Measurements from ENCODE around the gene RING1.

RING1 gene

GRCh38 chr6:33183071-33183683, 25.1 kb upstream of the RING1 start:
- peak overlapping the region; percentile 48 for H3K4me3 Mint-ChIP-seq
- peaks cover 13% of the 10 kb centered on the region for H3K9me3 Mint-ChIP-seq
- ATAC-seq (no peak), DNase-seq (ENCODE audit: low spot score in 2 of 2) (no peak)
- H3K36me3 Mint-ChIP-seq = no peaks in the 10 kb centered on the region
- H3K4me1 Mint-ChIP-seq = peaks cover 32% of the 10 kb centered on the region
- H3K27ac Mint-ChIP-seq = peak overlapping the region; percentile 95

DNA sequence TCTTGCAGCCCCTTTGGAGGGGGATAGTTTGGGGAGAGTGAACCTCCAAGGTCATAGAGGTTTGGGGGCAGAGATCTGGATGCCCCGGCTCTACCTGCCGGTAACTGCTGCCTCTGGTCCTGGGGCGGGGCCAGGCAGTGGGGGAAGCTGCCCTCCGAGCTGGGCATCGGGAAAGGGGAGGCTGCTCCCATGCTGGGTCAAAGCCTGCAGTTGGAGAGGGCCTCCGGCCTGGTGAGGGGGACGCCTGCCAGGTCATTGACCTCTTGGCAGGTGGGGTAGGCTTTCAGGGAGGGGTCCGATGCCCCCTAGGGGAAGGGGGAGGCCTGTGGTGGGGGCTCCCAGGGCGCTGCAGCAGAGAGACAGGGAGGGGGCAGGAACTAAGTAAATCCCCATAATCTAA, 23.1 kb upstream of the RING1 start:
- DNase-seq (ENCODE audit: low spot score in 2 of 2) (no peak), ATAC-seq (no peak)
- H3K4me1 Mint-ChIP-seq = peaks cover 32% of the 10 kb centered on the region
- peak overlapping the region; percentile 67 for H3K27ac Mint-ChIP-seq
- H3K36me3 Mint-ChIP-seq = no peaks in the 10 kb centered on the region
- no peak overlapping the region for H3K4me3 Mint-ChIP-seq
- H3K9me3 Mint-ChIP-seq = peaks cover 13% of the 10 kb centered on the region

DNA sequence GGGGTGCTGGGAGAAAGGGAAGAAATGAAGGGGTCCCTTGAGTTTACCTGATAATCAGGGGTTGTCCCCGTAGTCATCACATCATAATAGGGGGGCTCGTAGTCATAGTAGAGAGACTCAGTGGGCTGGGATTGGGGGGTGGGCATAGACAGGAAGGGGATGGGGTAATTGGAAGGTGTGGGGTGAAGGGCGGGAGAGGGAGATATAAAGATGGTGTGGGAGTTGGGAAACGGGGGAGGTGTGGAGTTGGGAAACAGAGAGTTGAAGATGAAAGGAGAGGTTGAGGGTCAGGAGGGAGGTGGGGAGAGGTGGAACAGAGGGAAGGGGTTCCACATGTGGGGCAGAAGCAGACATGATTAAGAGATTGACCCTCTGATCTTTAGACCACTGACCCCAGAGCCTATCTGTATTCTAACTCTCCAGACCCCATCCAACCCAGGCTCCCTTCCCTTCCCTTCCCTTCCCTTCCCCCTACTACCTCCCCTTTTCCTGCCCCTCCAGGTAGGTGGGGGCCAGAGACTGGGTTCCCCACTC, 22.6 kb upstream of the RING1 start:
- ATAC-seq = no peak
- peaks cover 32% of the 10 kb centered on the region for H3K4me1 Mint-ChIP-seq

DNA sequence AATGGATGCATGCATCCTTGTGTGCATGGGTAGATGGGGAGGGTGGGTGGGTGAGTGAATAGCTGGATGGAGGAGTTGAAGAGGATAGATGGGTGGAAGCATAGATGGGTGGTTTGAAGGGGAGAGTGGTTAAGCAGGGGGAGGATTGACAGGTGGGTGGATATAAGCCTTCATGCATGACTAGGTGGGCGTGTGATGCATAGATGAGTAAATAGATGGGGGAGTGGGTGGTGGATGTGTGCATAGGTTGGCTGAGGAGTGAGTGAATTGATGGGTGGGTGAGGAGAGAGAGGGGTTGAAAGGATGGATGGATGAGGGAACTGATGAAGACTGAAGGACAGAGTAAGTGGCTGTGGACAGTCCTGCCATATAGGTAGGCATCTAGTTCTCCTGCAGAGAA, 20.5 kb upstream of the RING1 start:
- ATAC-seq (no peak), DNase-seq (ENCODE audit: low spot score in 2 of 2) (no peak)
- H3K36me3 Mint-ChIP-seq = no peaks in the 10 kb centered on the region
- H3K9me3 Mint-ChIP-seq = peaks cover 11% of the 10 kb centered on the region
- H3K4me3 Mint-ChIP-seq = no peak overlapping the region
- no peak overlapping the region for H3K27ac Mint-ChIP-seq
- peaks cover 31% of the 10 kb centered on the region for H3K4me1 Mint-ChIP-seq

More for the DNA sequence above, 22.6 kb upstream of the RING1 start:
- Mint-ChIP-seq H3K36me3 (no peaks in the 10 kb centered on the region), H3K27ac (no peak overlapping the region), H3K4me3 (no peak overlapping the region), H3K9me3 (peaks cover 13% of the 10 kb centered on the region)
- DNase-seq (ENCODE audit: low spot score in 2 of 2) = no peak

GRCh38 chr6:33189164-33189563, 19.1 kb upstream of the RING1 start:
- ATAC-seq (no peak), DNase-seq (ENCODE audit: low spot score in 2 of 2) (no peak)
- H3K9me3 Mint-ChIP-seq = no peaks in the 10 kb centered on the region
- H3K36me3 Mint-ChIP-seq = peaks cover 8% of the 10 kb centered on the region
- peaks cover 23% of the 10 kb centered on the region for H3K4me1 Mint-ChIP-seq
- H3K4me3 Mint-ChIP-seq = no peak overlapping the region
- peak overlapping the region; percentile 40 for H3K27ac Mint-ChIP-seq

- peaks cover 15% of the 10 kb centered on the region for H3K36me3 Mint-ChIP-seq
- H3K27ac Mint-ChIP-seq = no peak overlapping the region
- H3K9me3 Mint-ChIP-seq = no peaks in the 10 kb centered on the region
- no peak for ATAC-seq
- H3K4me3 Mint-ChIP-seq = no peak overlapping the region
- peaks cover 18% of the 10 kb centered on the region for H3K4me1 Mint-ChIP-seq
- DNase-seq (ENCODE audit: low spot score in 2 of 2) = no peak
These were observed 18.5 kb upstream of the RING1 start for GRCh38 chr6:33189625-33190448.

- ATAC-seq (no peak), DNase-seq (ENCODE audit: low spot score in 2 of 2) (no peak)
- Mint-ChIP-seq H3K9me3 (no peaks in the 10 kb centered on the region), H3K27ac (peak overlapping the region; percentile 4), H3K4me3 (no peak overlapping the region), H3K36me3 (peaks cover 23% of the 10 kb centered on the region), H3K4me1 (peaks cover 20% of the 10 kb centered on the region)
These were observed 17.7 kb upstream of the RING1 start for GRCh38 chr6:33190504-33191107.

DNA sequence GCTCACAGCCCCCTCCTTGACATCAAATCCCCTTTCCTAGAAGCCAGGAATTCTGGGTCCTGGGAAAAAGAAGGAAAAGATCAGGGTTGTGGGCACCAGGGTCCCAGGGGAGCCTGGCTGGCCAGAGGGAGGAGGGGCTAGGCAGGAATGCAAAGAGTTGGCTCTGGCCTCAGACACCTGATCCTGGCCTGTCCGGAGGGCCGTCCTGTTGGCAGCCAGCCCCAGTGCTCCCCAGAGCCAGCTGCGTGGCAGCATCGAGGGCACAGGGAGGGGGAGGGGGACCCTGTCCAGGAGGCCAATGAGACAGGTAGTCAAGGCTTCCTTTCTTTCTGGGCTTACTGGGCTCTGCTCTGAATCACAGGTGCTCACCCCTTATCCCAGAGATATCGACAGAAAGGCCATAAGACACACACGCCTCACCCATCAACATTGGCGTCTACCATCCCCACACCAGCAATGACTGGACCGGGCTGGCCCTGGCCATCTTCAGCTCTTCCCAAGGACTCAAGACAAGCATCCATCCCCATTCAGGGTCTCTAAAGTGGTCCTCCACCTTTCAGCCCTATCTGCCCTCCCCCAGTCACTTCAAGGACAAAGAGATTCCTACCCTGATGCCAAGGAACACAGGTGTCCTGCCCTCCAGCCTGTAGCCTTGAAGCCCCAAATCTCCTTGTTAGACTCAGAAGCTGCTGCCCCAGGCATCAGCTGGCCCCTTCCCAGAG, 16.8 kb upstream of the RING1 start:
- peaks cover 26% of the 10 kb centered on the region for H3K4me1 Mint-ChIP-seq
- H3K27ac Mint-ChIP-seq = peak overlapping the region; percentile 4
- no peak for DNase-seq (ENCODE audit: low spot score in 2 of 2)
- peaks cover 32% of the 10 kb centered on the region for H3K36me3 Mint-ChIP-seq
- no peaks in the 10 kb centered on the region for H3K9me3 Mint-ChIP-seq
- ATAC-seq = no peak
- peak overlapping the region; percentile 54 for H3K4me3 Mint-ChIP-seq

DNA sequence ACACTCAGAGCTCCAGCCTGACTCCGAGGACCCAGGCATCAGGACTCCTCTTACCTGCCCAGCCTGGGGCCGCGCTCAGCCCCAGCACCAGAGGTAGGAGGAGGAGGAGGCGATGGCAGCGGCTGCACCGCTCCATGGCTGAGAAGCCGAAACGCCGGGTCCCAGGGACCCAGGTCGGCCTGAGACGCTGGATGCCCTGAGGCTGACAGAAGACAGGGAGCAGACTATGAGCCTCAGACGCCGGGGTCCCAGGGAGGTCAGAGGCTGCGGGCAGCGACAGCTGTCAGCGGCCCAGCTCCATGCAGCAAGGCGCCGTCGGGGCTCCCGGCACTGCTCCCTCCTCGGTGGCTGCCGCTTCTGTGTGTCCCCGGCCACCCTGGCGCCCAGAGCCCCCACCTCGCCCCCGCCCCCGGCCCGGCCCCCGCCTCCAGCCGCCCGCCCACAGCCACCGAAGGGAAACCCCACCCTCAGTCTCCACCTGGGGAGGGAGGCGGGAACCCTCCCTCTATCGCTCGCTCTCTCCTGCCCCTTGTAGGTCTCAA, 16.1 kb upstream of the RING1 start, which contains the start of gene COL11A2:
Gene COL11A2, minus strand, starts transcription at position 363 of the 542 bp plus-strand sequence. Its CDS starts 227 bp downstream, at position 136.
- H3K4me3 Mint-ChIP-seq = peak within 1 kb of the TSS; percentile 54
- H3K27ac Mint-ChIP-seq = no peak within 1 kb of the TSS
- peak; percentile 36 for ATAC-seq
- H3K9me3 Mint-ChIP-seq = no peaks in the 10 kb centered on the region
- H3K4me1 Mint-ChIP-seq = peaks cover 32% of the 10 kb centered on the region
- peaks cover 39% of the 10 kb centered on the region for H3K36me3 Mint-ChIP-seq
- no peak for DNase-seq (ENCODE audit: low spot score in 2 of 2)

DNA sequence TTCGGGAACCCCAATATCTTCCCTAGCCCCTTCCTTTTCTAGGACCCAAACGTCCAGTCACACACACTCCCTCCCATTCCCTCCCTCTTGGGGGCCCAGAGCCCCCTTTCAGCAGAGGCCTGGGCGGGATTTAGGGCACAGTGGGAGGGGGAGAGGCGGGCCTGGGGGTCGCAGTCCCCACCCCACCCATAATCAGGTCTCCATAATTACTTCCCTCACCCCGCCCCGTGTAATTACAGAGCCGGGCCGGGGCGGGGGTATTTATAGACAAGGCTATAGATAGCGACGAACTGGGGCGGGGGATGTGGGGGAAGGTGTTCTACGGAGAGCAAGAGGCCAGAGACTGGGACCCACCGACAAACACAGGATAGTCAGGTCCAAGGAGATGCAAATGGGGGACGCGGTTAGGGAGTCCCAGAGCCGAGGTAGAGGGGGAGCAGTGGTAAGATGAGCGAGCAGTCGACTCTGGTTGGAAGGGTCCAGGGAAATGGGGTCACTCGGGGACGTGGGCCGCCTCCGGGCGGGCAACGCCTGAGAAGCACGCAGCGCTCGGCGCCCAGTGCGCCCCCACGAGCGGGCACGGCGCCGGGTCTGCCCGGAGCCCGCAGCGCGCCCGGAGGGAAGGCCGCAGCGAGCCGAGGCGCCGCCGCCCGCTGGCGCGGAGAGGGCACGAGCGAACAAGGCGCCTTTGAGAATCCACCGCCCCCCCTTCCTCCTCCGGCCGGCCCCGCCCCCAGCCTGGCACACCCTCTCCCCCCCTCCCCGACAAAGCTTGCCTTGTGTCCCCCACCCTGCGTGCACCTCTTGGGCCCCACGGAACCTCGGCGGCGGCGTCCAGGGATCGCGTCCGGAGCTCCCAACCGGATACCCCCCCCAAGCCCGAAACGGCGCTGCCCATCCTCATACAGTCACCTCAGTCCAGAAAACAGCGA, 15.4 kb upstream of the RING1 start:
- Mint-ChIP-seq H3K36me3 (peaks cover 46% of the 10 kb centered on the region), H3K9me3 (no peaks in the 10 kb centered on the region), H3K4me3 (peak overlapping the region; percentile 54), H3K27ac (no peak overlapping the region), H3K4me1 (peaks cover 32% of the 10 kb centered on the region)
- peak; percentile 19 for ATAC-seq
- no peak for DNase-seq (ENCODE audit: low spot score in 2 of 2)

GRCh38 chr6:33193619-33194018, 14.7 kb upstream of the RING1 start:
- Mint-ChIP-seq H3K36me3 (peaks cover 51% of the 10 kb centered on the region), H3K4me3 (peak overlapping the region; percentile 54), H3K27ac (no peak overlapping the region), H3K9me3 (no peaks in the 10 kb centered on the region), H3K4me1 (peaks cover 36% of the 10 kb centered on the region)
- DNase-seq (ENCODE audit: low spot score in 2 of 2) = no peak
- ATAC-seq = no peak

GRCh38 chr6:33194431-33194979, 13.8 kb upstream of the RING1 start:
- H3K9me3 Mint-ChIP-seq = no peaks in the 10 kb centered on the region
- DNase-seq (ENCODE audit: low spot score in 2 of 2) (no peak), ATAC-seq (no peak)
- H3K36me3 Mint-ChIP-seq = peaks cover 53% of the 10 kb centered on the region
- H3K27ac Mint-ChIP-seq = no peak overlapping the region
- H3K4me3 Mint-ChIP-seq = no peak overlapping the region
- H3K4me1 Mint-ChIP-seq = peaks cover 45% of the 10 kb centered on the region

GRCh38 chr6:33195304-33196165, 12.8 kb upstream of the RING1 start:
- peaks cover 47% of the 10 kb centered on the region for H3K4me1 Mint-ChIP-seq
- peaks cover 57% of the 10 kb centered on the region for H3K36me3 Mint-ChIP-seq
- H3K27ac Mint-ChIP-seq = no peak overlapping the region
- ATAC-seq (no peak), DNase-seq (ENCODE audit: low spot score in 2 of 2) (no peak)
- H3K4me3 Mint-ChIP-seq = no peak overlapping the region
- H3K9me3 Mint-ChIP-seq = no peaks in the 10 kb centered on the region
